ENCODE measurements around the gene PCDHGA11.

Gene PCDHGA11

DNA sequence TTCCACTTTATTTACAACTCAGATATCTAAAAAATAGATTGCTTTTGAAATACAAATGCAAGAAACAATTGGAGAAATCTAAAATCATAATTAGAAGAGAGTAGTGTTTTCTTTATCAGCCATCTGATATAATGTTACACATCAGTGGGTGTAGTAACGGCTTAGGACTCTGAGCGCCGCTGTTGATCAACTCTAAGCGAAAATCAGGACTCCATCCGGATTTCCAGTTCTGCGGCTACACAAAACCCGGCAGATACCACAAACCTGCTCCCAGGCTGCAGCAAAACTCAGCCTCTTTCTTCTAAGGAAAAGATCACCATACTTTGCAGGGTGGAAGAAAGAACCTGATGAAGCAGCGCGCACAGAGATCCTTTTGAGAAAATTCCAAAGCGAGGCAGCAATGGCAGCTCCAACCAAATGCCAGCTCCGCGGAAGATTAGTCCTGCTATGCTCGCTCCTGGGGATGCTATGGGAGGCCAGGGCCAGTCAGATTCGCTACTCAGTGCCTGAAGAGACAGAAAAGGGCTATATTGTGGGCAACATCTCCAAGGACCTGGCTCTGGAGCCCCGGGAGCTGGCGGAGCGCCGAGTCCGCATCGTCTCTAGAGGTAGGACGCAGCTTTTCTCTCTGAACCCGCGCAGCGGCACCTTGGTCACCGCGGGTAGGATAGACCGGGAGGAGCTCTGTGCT is 18.2 kb upstream of the PCDHGA11 start, which contains the start of gene PCDHGA9:
PCDHGA9 (plus strand) TSS at position 226 of the 691 bp plus-strand sequence; CDS start at position 401, 175 bp downstream.
- no peaks in the 10 kb centered on the region for H3K4me1 ChIP-seq (ENCODE audit: control insufficient read depth, insufficient read depth, low read length)
- POLR2A ChIA-PET, result no interaction called here
- CTCF ChIA-PET, result interaction anchor here (0.8 kb wide), 2 partner anchors 20 to 155 kb away, joined by 3 to 4 read pairs; partner anchors contain the start of gene PCDHGA7
- no peak within 1 kb of the TSS for H3K27ac ChIP-seq (ENCODE audit: extremely low read depth, low read depth, low read length)
- TF ChIP-seq, protein P1, sequence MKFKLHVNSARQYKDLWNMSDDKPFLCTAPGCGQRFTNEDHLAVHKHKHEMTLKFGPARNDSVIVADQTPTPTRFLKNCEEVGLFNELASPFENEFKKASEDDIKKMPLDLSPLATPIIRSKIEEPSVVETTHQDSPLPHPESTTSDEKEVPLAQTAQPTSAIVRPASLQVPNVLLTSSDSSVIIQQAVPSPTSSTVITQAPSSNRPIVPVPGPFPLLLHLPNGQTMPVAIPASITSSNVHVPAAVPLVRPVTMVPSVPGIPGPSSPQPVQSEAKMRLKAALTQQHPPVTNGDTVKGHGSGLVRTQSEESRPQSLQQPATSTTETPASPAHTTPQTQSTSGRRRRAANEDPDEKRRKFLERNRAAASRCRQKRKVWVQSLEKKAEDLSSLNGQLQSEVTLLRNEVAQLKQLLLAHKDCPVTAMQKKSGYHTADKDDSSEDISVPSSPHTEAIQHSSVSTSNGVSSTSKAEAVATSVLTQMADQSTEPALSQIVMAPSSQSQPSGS (tag by site-specific recombination; IDR thresholded peaks at IDR 0.05; ENCODE audit: low read depth), result no peak
- no peak for TF ChIP-seq ZNF391 (tag by site-specific recombination; IDR thresholded peaks at IDR 0.05; ENCODE audit: borderline replicate concordance, low read depth)
- TF ChIP-seq OSR2 (tag by site-specific recombination; IDR thresholded peaks at IDR 0.05), result no peak
- no peak for TF ChIP-seq ZNF426 (tag by site-specific recombination; IDR thresholded peaks at IDR 0.05)
- TF ChIP-seq ZNF354C (tag by site-specific recombination; IDR thresholded peaks at IDR 0.05; ENCODE audit: borderline replicate concordance, low read depth), result no peak
- no peak for TF ChIP-seq ZIC2 (tag by site-specific recombination; IDR thresholded peaks at IDR 0.05)
- TF ChIP-seq, protein P2, sequence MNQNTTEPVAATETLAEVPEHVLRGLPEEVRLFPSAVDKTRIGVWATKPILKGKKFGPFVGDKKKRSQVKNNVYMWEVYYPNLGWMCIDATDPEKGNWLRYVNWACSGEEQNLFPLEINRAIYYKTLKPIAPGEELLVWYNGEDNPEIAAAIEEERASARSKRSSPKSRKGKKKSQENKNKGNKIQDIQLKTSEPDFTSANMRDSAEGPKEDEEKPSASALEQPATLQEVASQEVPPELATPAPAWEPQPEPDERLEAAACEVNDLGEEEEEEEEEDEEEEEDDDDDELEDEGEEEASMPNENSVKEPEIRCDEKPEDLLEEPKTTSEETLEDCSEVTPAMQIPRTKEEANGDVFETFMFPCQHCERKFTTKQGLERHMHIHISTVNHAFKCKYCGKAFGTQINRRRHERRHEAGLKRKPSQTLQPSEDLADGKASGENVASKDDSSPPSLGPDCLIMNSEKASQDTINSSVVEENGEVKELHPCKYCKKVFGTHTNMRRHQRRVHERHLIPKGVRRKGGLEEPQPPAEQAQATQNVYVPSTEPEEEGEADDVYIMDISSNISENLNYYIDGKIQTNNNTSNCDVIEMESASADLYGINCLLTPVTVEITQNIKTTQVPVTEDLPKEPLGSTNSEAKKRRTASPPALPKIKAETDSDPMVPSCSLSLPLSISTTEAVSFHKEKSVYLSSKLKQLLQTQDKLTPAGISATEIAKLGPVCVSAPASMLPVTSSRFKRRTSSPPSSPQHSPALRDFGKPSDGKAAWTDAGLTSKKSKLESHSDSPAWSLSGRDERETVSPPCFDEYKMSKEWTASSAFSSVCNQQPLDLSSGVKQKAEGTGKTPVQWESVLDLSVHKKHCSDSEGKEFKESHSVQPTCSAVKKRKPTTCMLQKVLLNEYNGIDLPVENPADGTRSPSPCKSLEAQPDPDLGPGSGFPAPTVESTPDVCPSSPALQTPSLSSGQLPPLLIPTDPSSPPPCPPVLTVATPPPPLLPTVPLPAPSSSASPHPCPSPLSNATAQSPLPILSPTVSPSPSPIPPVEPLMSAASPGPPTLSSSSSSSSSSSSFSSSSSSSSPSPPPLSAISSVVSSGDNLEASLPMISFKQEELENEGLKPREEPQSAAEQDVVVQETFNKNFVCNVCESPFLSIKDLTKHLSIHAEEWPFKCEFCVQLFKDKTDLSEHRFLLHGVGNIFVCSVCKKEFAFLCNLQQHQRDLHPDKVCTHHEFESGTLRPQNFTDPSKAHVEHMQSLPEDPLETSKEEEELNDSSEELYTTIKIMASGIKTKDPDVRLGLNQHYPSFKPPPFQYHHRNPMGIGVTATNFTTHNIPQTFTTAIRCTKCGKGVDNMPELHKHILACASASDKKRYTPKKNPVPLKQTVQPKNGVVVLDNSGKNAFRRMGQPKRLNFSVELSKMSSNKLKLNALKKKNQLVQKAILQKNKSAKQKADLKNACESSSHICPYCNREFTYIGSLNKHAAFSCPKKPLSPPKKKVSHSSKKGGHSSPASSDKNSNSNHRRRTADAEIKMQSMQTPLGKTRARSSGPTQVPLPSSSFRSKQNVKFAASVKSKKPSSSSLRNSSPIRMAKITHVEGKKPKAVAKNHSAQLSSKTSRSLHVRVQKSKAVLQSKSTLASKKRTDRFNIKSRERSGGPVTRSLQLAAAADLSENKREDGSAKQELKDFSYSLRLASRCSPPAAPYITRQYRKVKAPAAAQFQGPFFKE (tag by site-specific recombination; IDR thresholded peaks at IDR 0.05; ENCODE audit: borderline replicate concordance), result no peak
- no peak for TF ChIP-seq ZNF768 (tag by site-specific recombination; IDR thresholded peaks at IDR 0.05)
- TF ChIP-seq PBX3 (CRISPR knock-in tag; IDR thresholded peaks at IDR 0.05), result no peak
- TF ChIP-seq, protein P3, sequence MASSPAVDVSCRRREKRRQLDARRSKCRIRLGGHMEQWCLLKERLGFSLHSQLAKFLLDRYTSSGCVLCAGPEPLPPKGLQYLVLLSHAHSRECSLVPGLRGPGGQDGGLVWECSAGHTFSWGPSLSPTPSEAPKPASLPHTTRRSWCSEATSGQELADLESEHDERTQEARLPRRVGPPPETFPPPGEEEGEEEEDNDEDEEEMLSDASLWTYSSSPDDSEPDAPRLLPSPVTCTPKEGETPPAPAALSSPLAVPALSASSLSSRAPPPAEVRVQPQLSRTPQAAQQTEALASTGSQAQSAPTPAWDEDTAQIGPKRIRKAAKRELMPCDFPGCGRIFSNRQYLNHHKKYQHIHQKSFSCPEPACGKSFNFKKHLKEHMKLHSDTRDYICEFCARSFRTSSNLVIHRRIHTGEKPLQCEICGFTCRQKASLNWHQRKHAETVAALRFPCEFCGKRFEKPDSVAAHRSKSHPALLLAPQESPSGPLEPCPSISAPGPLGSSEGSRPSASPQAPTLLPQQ (tag by site-specific recombination; IDR thresholded peaks at IDR 0.05), result no peak
- no peak for TF ChIP-seq SCRT2 (tag by site-specific recombination; IDR thresholded peaks at IDR 0.05)
- no peak for TF ChIP-seq ZNF157 (tag by site-specific recombination; IDR thresholded peaks at IDR 0.05)
- no peak for TF ChIP-seq ZNF362 (tag by site-specific recombination; IDR thresholded peaks at IDR 0.05)
- no peak for TF ChIP-seq ZNF2 (tag by site-specific recombination; IDR thresholded peaks at IDR 0.05)
- no peak for TF ChIP-seq ZNF423 (tag by site-specific recombination; IDR thresholded peaks at IDR 0.05)
- no peak for TF ChIP-seq ZNF623 (tag by site-specific recombination; IDR thresholded peaks at IDR 0.05)
- no peak for TF ChIP-seq ZNF350 (tag by site-specific recombination; IDR thresholded peaks at IDR 0.05)
- no peak for TF ChIP-seq FEZF1 (tag by site-specific recombination; IDR thresholded peaks at IDR 0.05)
- H3K36me3 ChIP-seq (ENCODE audit: control insufficient read depth in 2 of 2, insufficient read depth in 1 of 2, low read length in 2 of 2), result no peaks in the 10 kb centered on the region
- H3K4me3 ChIP-seq (ENCODE audit: low read depth, low read length), result no peak within 1 kb of the TSS
- H3K9me3 ChIP-seq (ENCODE audit: control insufficient read depth, insufficient read depth, low read depth, low read length), result no peaks in the 10 kb centered on the region; the same call in 1 of the 2 replicates
